H1 (cell line): ENCODE results near the gene CD58. TPM values are rescaled to one million over a fixed set of nuclear protein-coding genes. Genes with fewer than 3 reads are reported as not detected.
"Not testable (repeated sequence)": the region's sequence is repeated elsewhere in the genome, so short reads cannot be mapped to it uniquely, and the experiment has no call there.

Experiments
- CTCF ChIA-PET: fragments of 300-600 bp; sonication (Branson Sonifier 250); formaldehyde crosslinking; loops from one replicate; lab custom pipeline; 2021; ENCODE audit not compliant: partially characterized antibody; lab: Charles Lee
- POLR2A ChIA-PET: fragments of 300-600 bp; sonication (Branson Sonifier 250); formaldehyde crosslinking; loops from one replicate; lab custom pipeline; 2021; ENCODE audit warnings: inconsistent platforms; ENCODE audit not compliant: partially characterized antibody; lab: Charles Lee
- DNase-seq, 2 experiments: peaks; one replicate each; pipeline versions ENCODE4 v3.0.0 to v3.0.0-alpha.2; 2010 to 2022; ENCODE audit warnings: low spot score in 2 of 2, low read depth in 1 of 2, mixed read lengths in 1 of 2
- FAIRE-seq: peaks from 2 replicates; lab custom pipeline; 2011; peaks lifted over from hg19 to GRCh38; lab: Jason Lieb, UNC
- H2AFZ ChIP-seq: 2 replicates; pipeline ENCODE4 v1.8.1; 2012; ENCODE audit warnings: low read length, inconsistent platforms
- H2AK5ac ChIP-seq: 2 replicates; pipeline ENCODE4 v1.6.1; 2013; ENCODE audit warnings: low read depth, low read length
- H2BK120ac ChIP-seq: replicated peaks from 2 replicates; pipeline ENCODE3; 2013; ENCODE audit warnings: low read depth, low read length, inconsistent platforms
- H2BK12ac ChIP-seq: 2 replicates; pipeline ENCODE4 v1.6.1; 2013; ENCODE audit warnings: low read depth, low read length
- H2BK15ac ChIP-seq: 2 replicates; pipeline ENCODE4 v1.6.1; 2013; ENCODE audit warnings: low read length
- H2BK20ac ChIP-seq: 2 replicates; pipeline ENCODE4 v1.6.1; 2013; ENCODE audit warnings: low read length
- H2BK5ac ChIP-seq: 2 replicates; pipeline ENCODE4 v1.6.1; 2013; ENCODE audit warnings: low read depth, low read length
- H3K14ac ChIP-seq: 2 replicates; pipeline ENCODE4 v1.6.1; 2013; ENCODE audit warnings: inconsistent platforms; ENCODE audit not compliant: insufficient read length
- H3K18ac ChIP-seq: 2 replicates; pipeline ENCODE4 v1.6.1; 2013; ENCODE audit warnings: low read length; ENCODE audit errors: extremely low read depth
- H3K23ac ChIP-seq: 2 replicates; pipeline ENCODE4 v1.6.1; 2013; ENCODE audit warnings: inconsistent platforms; ENCODE audit not compliant: insufficient read length
- H3K23me2 ChIP-seq: 2 replicates; pipeline ENCODE4 v1.6.1; 2013; ENCODE audit warnings: low read depth, low read length
- H3K27ac ChIP-seq: 2 replicates; pipeline ENCODE4 v1.6.1; 2011; ENCODE audit warnings: low read depth, low read length, inconsistent platforms
- H3K27me3 ChIP-seq, 4 experiments: replicated peaks in 1 of 4; 1 replicate in 1 of 4; 2 replicates in 3 of 4; pipeline versions ENCODE4 v1.6.1 to v1.8.1; 2011 to 2013; ENCODE audit warnings: low read length in 3 of 4, mild to moderate bottlenecking in 3 of 4, inconsistent platforms in 2 of 4, mixed read lengths in 2 of 4, moderate library complexity in 1 of 4; ENCODE audit not compliant: control insufficient read depth in 3 of 4, insufficient read depth in 3 of 4; ENCODE audit errors: extremely low read depth in 1 of 4
- H3K36me3 ChIP-seq, 4 experiments: 2 replicates each; pipeline versions ENCODE4 v1.6.1 to v1.8.1; 2011 to 2013; ENCODE audit warnings: mild to moderate bottlenecking in 4 of 4, low read length in 3 of 4, moderate library complexity in 2 of 4, control low read depth in 1 of 4, inconsistent platforms in 1 of 4; ENCODE audit not compliant: insufficient read depth in 4 of 4, control insufficient read depth in 2 of 4
- H3K4ac ChIP-seq: replicated peaks from 2 replicates; pipeline ENCODE3; 2013; ENCODE audit warnings: low read length, low read depth, mixed read lengths, inconsistent platforms; ENCODE audit not compliant: insufficient read length
- H3K4me1 ChIP-seq, 4 experiments: replicated peaks in 1 of 4; 1 replicate in 1 of 4; 2 replicates in 3 of 4; pipeline versions ENCODE4 v1.6.1 to v1.8.1; 2011 to 2013; ENCODE audit warnings: low read length in 3 of 4, inconsistent platforms in 2 of 4, mixed read lengths in 1 of 4; ENCODE audit not compliant: insufficient read depth in 4 of 4, control insufficient read depth in 3 of 4
- H3K4me2 ChIP-seq, 2 experiments: 2 replicates each; pipeline versions ENCODE4 v1.6.1 to v1.8.1; 2011 to 2013; ENCODE audit warnings: low read depth in 2 of 2, low read length in 2 of 2, control low read depth in 1 of 2, inconsistent platforms in 1 of 2, mild to moderate bottlenecking in 1 of 2; ENCODE audit not compliant: insufficient read depth in 1 of 2
- H3K4me3 ChIP-seq, 4 experiments: fragments of 200-600, 300-600 bp in 1 of 4; sonication (generic), shearing (Covaris generic), sonication (Bioruptor Twin) in 1 of 4; 2 replicates each; pipeline versions ENCODE4 v1.5.1 to v1.8.1; 2011 to 2016; ENCODE audit warnings: low read length in 4 of 4, low read depth in 3 of 4, control low read depth in 2 of 4, inconsistent platforms in 2 of 4, mild to moderate bottlenecking in 2 of 4, mixed read lengths in 1 of 4, moderate library complexity in 1 of 4; ENCODE audit not compliant: insufficient read depth in 2 of 4; ENCODE audit errors: extremely low read depth in 1 of 4
- H3K56ac ChIP-seq: replicated peaks from 2 replicates; pipeline ENCODE3; 2013; ENCODE audit warnings: low read depth, mild to moderate bottlenecking, mixed read lengths, low read length, inconsistent platforms; ENCODE audit not compliant: insufficient read length
- H3K79me1 ChIP-seq: 2 replicates; pipeline ENCODE4 v1.6.1; 2013; ENCODE audit warnings: low read depth, low read length, control low read depth
- H3K79me2 ChIP-seq, 2 experiments: 2 replicates each; pipeline versions ENCODE4 v1.6.1 to v1.8.1; 2012 to 2013; ENCODE audit warnings: low read length in 2 of 2, mild to moderate bottlenecking in 2 of 2, inconsistent platforms in 1 of 2; ENCODE audit not compliant: insufficient read depth in 2 of 2, control insufficient read depth in 1 of 2
- H3K9ac ChIP-seq, 4 experiments: replicated peaks in 1 of 4; 1 replicate in 1 of 4; 2 replicates in 3 of 4; pipeline versions ENCODE4 v1.6.1 to v1.8.1; 2011 to 2013; ENCODE audit warnings: low read depth in 3 of 4, low read length in 3 of 4, control low read depth in 2 of 4, mild to moderate bottlenecking in 2 of 4, moderate library complexity in 2 of 4, inconsistent platforms in 1 of 4; ENCODE audit errors: extremely low read depth in 1 of 4
- H3K9me3 ChIP-seq, 2 experiments: 2 replicates each; pipeline versions ENCODE4 v1.6.1 to v1.8.1; 2012 to 2013; ENCODE audit warnings: mild to moderate bottlenecking in 2 of 2, moderate library complexity in 2 of 2, control low read depth in 1 of 2, inconsistent platforms in 1 of 2, low read depth in 1 of 2, low read length in 1 of 2, mixed read lengths in 1 of 2; ENCODE audit not compliant: insufficient read depth in 2 of 2
- H4K20me1 ChIP-seq, 2 experiments: replicated peaks in 1 of 2; 2 replicates each; pipeline versions ENCODE3 to v1.8.1; 2011 to 2013; ENCODE audit warnings: inconsistent platforms in 2 of 2, low read length in 2 of 2, mild to moderate bottlenecking in 1 of 2; ENCODE audit not compliant: insufficient read depth in 2 of 2, control insufficient read depth in 1 of 2
- H4K5ac ChIP-seq: 2 replicates; pipeline ENCODE4 v1.6.1; 2013; ENCODE audit warnings: low read length, low read depth, mixed read lengths, inconsistent platforms; ENCODE audit not compliant: insufficient read length
- H4K8ac ChIP-seq: 2 replicates; pipeline ENCODE4 v1.8.0; 2013; ENCODE audit warnings: mild to moderate bottlenecking, moderate library complexity, low read length, inconsistent platforms; ENCODE audit not compliant: insufficient read depth; ENCODE audit errors: extremely low read depth
- H4K91ac ChIP-seq: replicated peaks from 2 replicates; pipeline ENCODE3; 2013; ENCODE audit warnings: low read length, mixed read lengths, inconsistent platforms; ENCODE audit not compliant: insufficient read length
- WGBS, 2 experiments: shearing (Covaris generic) in 1 of 2; methylation state at CpG; one replicate each; pipeline versions ENCODE4 v1.1.6 to v1.1.7; 2013 to 2015; ENCODE audit warnings: low lambda C conversion rate in 2 of 2, mixed read lengths in 2 of 2, inconsistent platforms in 1 of 2, low coverage in 1 of 2, missing lambda C conversion rate in 1 of 2; ENCODE audit not compliant: insufficient replicate concordance in 2 of 2, insufficient coverage in 1 of 2, insufficient read length in 1 of 2; ENCODE audit errors: extremely low coverage in 1 of 2, missing lambda C conversion rate in 1 of 2; 5-methylcytosine and 5-hydroxymethylcytosine counted together
- polyA plus RNA-seq, 7 experiments: library from polyadenylated mRNA; depleted of rRNA in 3 of 7; stranded (reverse) in 5 of 7; unstranded in 2 of 7; fragments of >200 nt in 5 of 7; fragments of 200-250 nt in 2 of 7; gene quantifications; 1 replicate in 5 of 7; 2 replicates in 1 of 7; 4 replicates in 1 of 7; pipeline versions ENCODE4 v1.2.1 to v1.2.3, GENCODE V29; 2011 to 2013; ENCODE audit warnings: missing spikeins in 2 of 7, mixed read lengths in 2 of 7
- total RNA-seq: library from RNA; stranded (reverse); fragmentation: NEBNext Ultra II Directional; extraction: Animal tissue kit (Norgen Biotek cat#: 25700); gene quantifications from 2 replicates; pipeline ENCODE4 v1.2.1, GENCODE V29; 2021

The CD58 gene
- total and polyA plus RNA-seq, 2 of the 8 experiments (the other 6 are each of a cell fraction or from before 2014, with no cell fraction given): 5.3 to 5.5 TPM

DNA sequence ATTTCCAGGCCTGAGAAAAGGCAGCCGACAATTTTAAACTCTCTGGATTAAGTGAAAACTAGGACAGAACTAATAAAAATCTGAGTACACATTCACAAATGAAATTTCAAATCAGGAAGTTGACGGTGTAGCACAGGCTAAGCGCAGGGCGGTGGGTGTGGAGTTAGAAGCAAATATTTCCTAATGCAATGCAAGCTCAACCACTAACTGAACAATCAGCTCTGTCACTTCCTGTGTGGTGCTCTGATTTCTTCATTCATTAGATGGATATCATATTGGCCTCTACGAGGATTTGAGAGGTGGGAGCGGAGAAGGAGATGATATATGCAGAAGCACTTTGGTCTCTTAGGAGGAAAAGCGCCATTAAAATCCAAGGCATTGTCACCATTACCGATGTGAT, 35.2 kb upstream of the CD58 start:
- H3K27ac ChIP-seq, DNase-seq, H3K9ac ChIP-seq, H2AFZ ChIP-seq, H4K5ac ChIP-seq, H3K4ac ChIP-seq, CTCF ChIA-PET, H3K14ac ChIP-seq, H3K79me2 ChIP-seq, H3K4me3 ChIP-seq, H3K18ac ChIP-seq, H3K23me2 ChIP-seq, H3K9me3 ChIP-seq, H2AK5ac ChIP-seq, H3K36me3 ChIP-seq, H3K27me3 ChIP-seq, H3K23ac ChIP-seq, H4K91ac ChIP-seq, FAIRE-seq, H2BK15ac ChIP-seq, H4K8ac ChIP-seq, H2BK120ac ChIP-seq, POLR2A ChIA-PET, H2BK5ac ChIP-seq, H4K20me1 ChIP-seq, H3K79me1 ChIP-seq, H3K4me2 ChIP-seq, H3K56ac ChIP-seq, H2BK12ac ChIP-seq, H2BK20ac ChIP-seq, H3K4me1 ChIP-seq: not testable (repeated sequence)
- WGBS, 2 experiments: 89% methylated on average over 7 of the region's 8 CpGs; no CpG with 5 or more reads in 1 of the 2 experiments
